Esophagus muscularis mucosa (tissue), 4 donors: ENCODE measurements around the gene CSPG4. TPM values are rescaled to one million over a fixed set of nuclear protein-coding genes. Genes with fewer than 3 reads are reported as not detected.
"Not testable (repeated sequence)": the region's sequence is repeated elsewhere in the genome, so short reads cannot be mapped to it uniquely, and the experiment has no call there.

Experiments
- DNase-seq: peaks from one replicate; pipeline ENCODE4 v3.0.0-alpha.2; 2017; ENCODE audit errors: extremely low spot score
- H3K27ac ChIP-seq, 4 donors: fragments of 200-600 bp; sonication (generic); replicated peaks in 1 of 4; 1 replicate in 3 of 4; 2 replicates in 1 of 4; pipeline ENCODE4 v1.5.1; 2016 to 2019; ENCODE audit warnings: mild to moderate bottlenecking in 1 of 4
- H3K27me3 ChIP-seq, 4 donors: fragments of 200-600 bp; sonication (generic); one replicate each; pipeline versions ENCODE4 v1.5.1 to v1.6.0; 2016 to 2019
- H3K36me3 ChIP-seq, 4 donors: fragments of 200-600 bp; sonication (generic); one replicate each; pipeline ENCODE4 v1.5.1; 2016 to 2019
- H3K4me1 ChIP-seq, 4 donors: fragments of 200-600 bp; sonication (generic); one replicate each; pipeline ENCODE4 v1.5.1; 2016 to 2019
- H3K4me3 ChIP-seq, 4 donors: fragments of 200-600 bp; sonication (generic); 1 replicate in 2 of 4; 2 replicates in 2 of 4; pipeline ENCODE4 v1.5.1; 2016 to 2019; ENCODE audit warnings: mild to moderate bottlenecking in 4 of 4, moderate library complexity in 1 of 4
- H3K9me3 ChIP-seq, 4 donors: fragments of 200-600 bp; sonication (generic); 1 replicate in 3 of 4; 2 replicates in 1 of 4; pipeline ENCODE4 v1.5.1; 2016 to 2019
- CTCF ChIP-seq, 3 experiments: fragments of 200-600 bp in 2 of 3; fragments of 450-650 bp in 1 of 3; sonication (generic) in 2 of 3; IDR thresholded peaks; one replicate each; pipeline ENCODE4 v1.5.1; 2017 to 2019; ENCODE audit warnings: antibody characterized with exemption in 3 of 3, mild to moderate bottlenecking in 2 of 3, moderate library complexity in 1 of 3
- EP300 ChIP-seq: sonication (generic); formaldehyde crosslinking; IDR thresholded peaks from one replicate; pipeline ENCODE4 v1.6.1; 2017; ENCODE audit warnings: antibody characterized with exemption
- POLR2A ChIP-seq: fragments of 450-650 bp; IDR thresholded peaks from one replicate; pipeline ENCODE4 v1.6.1; 2017; ENCODE audit warnings: antibody characterized with exemption, moderate library complexity, mild to moderate bottlenecking, low read depth
- POLR2AphosphoS5 ChIP-seq, 2 donors: sonication (generic); formaldehyde crosslinking; IDR thresholded peaks; one replicate each; pipeline ENCODE4 v1.6.1; 2017; ENCODE audit warnings: antibody characterized with exemption in 2 of 2
- WGBS: methylation state at CpG from one replicate; pipeline ENCODE4 v1.1.5; 2018; 5-methylcytosine and 5-hydroxymethylcytosine counted together
- intact Hi-C: fragments of 100-400 bp; cut with DNase I; formaldehyde crosslinking; loops from one replicate; pipeline ENCODE4 v1.15.1; 2023
- total RNA-seq, 4 donors: library from RNA; depleted of rRNA; stranded (reverse); fragments of >200 nt; gene quantifications; one replicate each; pipeline versions ENCODE4 v1.1.0 to v1.2.1, GENCODE V29; 2016

The CSPG4 gene
- total RNA-seq, 4 donors from 2014 or later = 133 to 386 (median 182) TPM

- no peak for DNase-seq
- intact Hi-C loops = no loop called here
- no peaks in the 10 kb centered on the region for H3K36me3 ChIP-seq
- H3K27me3 ChIP-seq = no peaks in the 10 kb centered on the region
- H3K4me3 ChIP-seq = no peak overlapping the region
- 72% methylated on average over 1 of the region's 1 CpG for WGBS
- TF ChIP-seq CTCF (IDR thresholded peaks at IDR 0.05) (no peak), POLR2A (no peak), POLR2AphosphoS5 (IDR thresholded peaks at IDR 0.05) (no peak), EP300 (no peak)
- H3K4me1 ChIP-seq = no peaks in the 10 kb centered on the region
- no peak overlapping the region for H3K27ac ChIP-seq
- H3K9me3 ChIP-seq = no peaks in the 10 kb centered on the region
These were observed 32.7 kb upstream of the CSPG4 start for GRCh38 chr15:75745305-75745704.

- H3K4me1 ChIP-seq = peaks cover 13 to 19% (median 19%) of the 10 kb centered on the region in 4 donors
- intact Hi-C loops, DNase-seq, H3K27me3 ChIP-seq, H3K36me3 ChIP-seq, H3K4me3 ChIP-seq, H3K9me3 ChIP-seq, H3K27ac ChIP-seq: not testable (repeated sequence)
- 92% methylated on average over 4 of the region's 4 CpGs for WGBS
These were observed 29.7 kb upstream of the CSPG4 start for GRCh38 chr15:75742346-75742745.

- TF ChIP-seq EP300 (no peak), POLR2AphosphoS5 (IDR thresholded peaks at IDR 0.05) (no peak), POLR2A (no peak), CTCF (IDR thresholded peaks at IDR 0.05) (no peak)
- no peak overlapping the region for H3K4me3 ChIP-seq
- H3K9me3 ChIP-seq = no peaks in the 10 kb centered on the region
- DNase-seq = no peak
- WGBS = 88% methylated on average over 3 of the region's 5 CpGs
- peaks cover 13 to 28% (median 25%) of the 10 kb centered on the region in 4 donors for H3K4me1 ChIP-seq
- no peaks in the 10 kb centered on the region for H3K27me3 ChIP-seq
- no peaks in the 10 kb centered on the region for H3K36me3 ChIP-seq
- H3K27ac ChIP-seq = peak overlapping the region in 1 of 4 donors; percentile 77
- intact Hi-C loops = no loop called here
These were observed 27.1 kb upstream of the CSPG4 start for GRCh38 chr15:75739791-75740190.

- WGBS = 67% methylated on average over 1 of the region's 54 CpGs
- Histone ChIP-seq H3K4me1 (peaks cover 13 to 33% (median 28%) of the 10 kb centered on the region in 4 donors), H3K27me3 (no peaks in the 10 kb centered on the region), H3K9me3 (no peaks in the 10 kb centered on the region), H3K36me3 (no peaks in the 10 kb centered on the region), H3K27ac (peak overlapping the region; percentile 71 to 77 (median 75)), H3K4me3 (peak overlapping the region; percentile 78 to 89 (median 83))
- intact Hi-C loops = no loop called here
- TF ChIP-seq EP300 = no peak
- TF ChIP-seq POLR2AphosphoS5 (IDR thresholded peaks at IDR 0.05) = peak; percentile 47 to 58
- DNase-seq = peak; percentile 97
These were observed 26.1 kb upstream of the CSPG4 start for GRCh38 chr15:75738647-75739325.

- no peak for DNase-seq
- H3K36me3 ChIP-seq = no peaks in the 10 kb centered on the region
- H3K9me3 ChIP-seq = no peaks in the 10 kb centered on the region
- 5% methylated on average over 23 of the region's 47 CpGs for WGBS
- TF ChIP-seq POLR2A (no peak), POLR2AphosphoS5 (IDR thresholded peaks at IDR 0.05) (peak in 1 of 2 donors; percentile 59), EP300 (no peak)
- H3K4me3 ChIP-seq = peak overlapping the region; percentile 78 to 89 (median 83)
- H3K27me3 ChIP-seq = no peaks in the 10 kb centered on the region
- H3K4me1 ChIP-seq = peaks cover 14 to 38% (median 31%) of the 10 kb centered on the region in 4 donors
- peak overlapping the region; percentile 71 to 77 (median 75) for H3K27ac ChIP-seq
- intact Hi-C loops = no loop called here
These were observed 25.5 kb upstream of the CSPG4 start for GRCh38 chr15:75738014-75738646.

- H3K9me3 ChIP-seq, DNase-seq, H3K36me3 ChIP-seq, H3K27me3 ChIP-seq, intact Hi-C loops: not testable (repeated sequence)
- peak overlapping the region; percentile 78 to 89 (median 83) for H3K4me3 ChIP-seq
- H3K27ac ChIP-seq = peak overlapping the region; percentile 71 to 77 (median 75)
- 77% methylated on average over 8 of the region's 14 CpGs for WGBS
- H3K4me1 ChIP-seq = peaks cover 21 to 45% (median 39%) of the 10 kb centered on the region in 4 donors
These were observed 24.7 kb upstream of the CSPG4 start for GRCh38 chr15:75737116-75738013.
